Parathyroid adenoma (tissue), 2 donors: ENCODE measurements around the gene CACNA1A.

Source experiments
- H2AFZ ChIP-seq: fragments of 300-600 bp; sonication (generic); one replicate; pipeline ENCODE4 v1.7.0; 2017; ENCODE audit warnings: antibody characterized with exemption, mild to moderate bottlenecking
- H3K27ac ChIP-seq: fragments of 300-600 bp; sonication (generic); one replicate; pipeline ENCODE4 v1.7.0; 2017
- H3K27me3 ChIP-seq: fragments of 300-600 bp; sonication (generic); one replicate; pipeline ENCODE4 v1.7.0; 2017; ENCODE audit warnings: low read length; ENCODE audit not compliant: control insufficient read depth, insufficient read depth
- H3K36me3 ChIP-seq: fragments of 300-600 bp; sonication (generic); one replicate; pipeline ENCODE4 v1.7.0; 2017; ENCODE audit warnings: low read length; ENCODE audit not compliant: control insufficient read depth, insufficient read depth
- H3K4me1 ChIP-seq: fragments of 300-600 bp; sonication (generic); one replicate; pipeline ENCODE4 v1.7.0; 2017; ENCODE audit warnings: control low read depth
- H3K4me2 ChIP-seq: fragments of 300-600 bp; sonication (generic); one replicate; pipeline ENCODE4 v1.7.0; 2017; ENCODE audit warnings: low read length
- H3K4me3 ChIP-seq: fragments of 300-600 bp; sonication (generic); one replicate; pipeline ENCODE4 v1.7.0; 2017; ENCODE audit warnings: low read depth, low read length
- H3K79me2 ChIP-seq: fragments of 300-600 bp; sonication (generic); one replicate; pipeline ENCODE4 v1.7.0; 2017; ENCODE audit warnings: control low read depth
- H3K9ac ChIP-seq: fragments of 300-600 bp; sonication (generic); one replicate; pipeline ENCODE4 v1.7.0; 2017; ENCODE audit warnings: mild to moderate bottlenecking
- H3K9me3 ChIP-seq: fragments of 300-600 bp; sonication (generic); one replicate; pipeline ENCODE4 v1.7.0; 2017; ENCODE audit warnings: low read length; ENCODE audit not compliant: control insufficient read depth
- CTCF ChIP-seq: fragments of 300-600 bp; sonication (generic); IDR thresholded peaks from one replicate; pipeline ENCODE4 v1.7.0; 2017; ENCODE audit warnings: antibody characterized with exemption, mild to moderate bottlenecking
- donor health status: primary hyperparathyroidism.

CACNA1A gene

GRCh38 chr19:13436352-13436751 is 69.9 kb downstream of the CACNA1A start:
- Histone ChIP-seq H3K9me3 (no peaks in the 10 kb centered on the region), H3K4me2 (no peak overlapping the region), H3K79me2 (no peaks in the 10 kb centered on the region), H3K27me3 (no peaks in the 10 kb centered on the region), H3K36me3 (no peaks in the 10 kb centered on the region), H2AFZ (no peak overlapping the region), H3K4me1 (no peaks in the 10 kb centered on the region), H3K27ac (no peak overlapping the region), H3K9ac (no peak overlapping the region), H3K4me3 (no peak overlapping the region)
- TF ChIP-seq CTCF: no peak

GRCh38 chr19:13430790-13431582 is 75.3 kb downstream of the CACNA1A start:
- Histone ChIP-seq H3K4me3 (no peak overlapping the region), H3K79me2 (no peaks in the 10 kb centered on the region), H3K4me2 (no peak overlapping the region), H3K27me3 (no peaks in the 10 kb centered on the region), H2AFZ (no peak overlapping the region), H3K36me3 (no peaks in the 10 kb centered on the region), H3K4me1 (no peaks in the 10 kb centered on the region), H3K27ac (no peak overlapping the region), H3K9ac (no peak overlapping the region), H3K9me3 (no peaks in the 10 kb centered on the region)
- TF ChIP-seq CTCF: peak; percentile 63

- H3K4me3 ChIP-seq: no peak overlapping the region
- no peak overlapping the region for H3K27ac ChIP-seq
- H3K9ac ChIP-seq: no peak overlapping the region
- no peaks in the 10 kb centered on the region for H3K4me1 ChIP-seq
- H3K27me3 ChIP-seq: no peaks in the 10 kb centered on the region
- H3K4me2 ChIP-seq: no peak overlapping the region
- H2AFZ ChIP-seq: no peak overlapping the region
- no peaks in the 10 kb centered on the region for H3K36me3 ChIP-seq
- H3K9me3 ChIP-seq: no peaks in the 10 kb centered on the region
- no peak for TF ChIP-seq CTCF
- no peaks in the 10 kb centered on the region for H3K79me2 ChIP-seq
Observed at GRCh38 chr19:13429563-13429962, 76.7 kb downstream of the CACNA1A start.

- Histone ChIP-seq H3K79me2 (no peaks in the 10 kb centered on the region), H3K4me1 (no peaks in the 10 kb centered on the region), H3K4me2 (no peak overlapping the region), H2AFZ (no peak overlapping the region), H3K4me3 (no peak overlapping the region), H3K36me3 (no peaks in the 10 kb centered on the region), H3K9me3 (no peaks in the 10 kb centered on the region), H3K27ac (no peak overlapping the region), H3K9ac (no peak overlapping the region), H3K27me3 (no peaks in the 10 kb centered on the region)
- no peak for TF ChIP-seq CTCF
Observed at GRCh38 chr19:13428352-13428751, 77.9 kb downstream of the CACNA1A start.
